WTC11 (cell line): ENCODE data around the gene ROR2. TPM values are rescaled to one million over a fixed set of nuclear protein-coding genes. Genes with fewer than 3 reads are reported as not detected.

ENCODE experiments used
- ATAC-seq: fragments of 200-7000 bp; cut with Tn5 transposase; 2 replicates; pipeline ENCODE4 v1.10.0; 2021; ENCODE audit warnings: mild to moderate bottlenecking, moderate library complexity
- CTCF ChIA-PET: fragments of 300-600 bp; sonication (Branson Sonifier 250); formaldehyde crosslinking; loops from one replicate; lab custom pipeline; 2021; ENCODE audit warnings: antibody characterized with exemption; lab: Charles Lee
- POLR2A ChIA-PET: fragments of 350-600 bp; sonication (Branson Sonifier 250); formaldehyde crosslinking; loops from one replicate; lab custom pipeline; 2021; ENCODE audit warnings: antibody characterized with exemption; lab: Charles Lee
- DNase-seq: peaks from one replicate; pipeline ENCODE4 v3.0.0; 2021; ENCODE audit warnings: low spot score
- H3K27ac Mint-ChIP-seq: 2 replicates; pipeline ENCODE4 v1.8.0; 2021; ENCODE audit warnings: mixed read lengths
- H3K27me3 Mint-ChIP-seq: 2 replicates; pipeline ENCODE4 v1.8.0; 2021; ENCODE audit warnings: low read depth, mild to moderate bottlenecking, moderate library complexity, mixed read lengths
- H3K36me3 Mint-ChIP-seq: 2 replicates; pipeline ENCODE4 v1.8.0; 2021; ENCODE audit warnings: mixed read lengths
- H3K4me1 Mint-ChIP-seq: 2 replicates; pipeline ENCODE4 v1.8.0; 2022; ENCODE audit warnings: mixed read lengths
- H3K4me3 Mint-ChIP-seq: 2 replicates; pipeline ENCODE4 v1.8.0; 2021; ENCODE audit warnings: mild to moderate bottlenecking, moderate library complexity, mixed read lengths
- H3K9me3 Mint-ChIP-seq: 2 replicates; pipeline ENCODE4 v1.8.0; 2021; ENCODE audit warnings: mixed read lengths
- CREB1 ChIP-seq: sonication (generic); formaldehyde crosslinking; IDR thresholded peaks from 2 replicates; pipeline ENCODE4 v1.8.0; 2023; ENCODE audit warnings: mild to moderate bottlenecking, missing genetic modification reagents
- FOXJ3 ChIP-seq: sonication (generic); formaldehyde crosslinking; IDR thresholded peaks from 2 replicates; pipeline ENCODE4 v1.9.0; 2021; ENCODE audit warnings: missing genetic modification reagents, mild to moderate bottlenecking, borderline replicate concordance
- FOXP4 ChIP-seq: sonication (generic); formaldehyde crosslinking; IDR thresholded peaks from 2 replicates; pipeline ENCODE4 v1.8.0; 2022; ENCODE audit warnings: mild to moderate bottlenecking, missing genetic modification reagents
- HMGA2 ChIP-seq: fragments of 250-450 bp; sonication (Bioruptor Pico); IDR thresholded peaks from 2 replicates; pipeline ENCODE4 v1.4.0; 2021; ENCODE audit warnings: mild to moderate bottlenecking, moderate library complexity
- HMGXB4 ChIP-seq: sonication (generic); formaldehyde crosslinking; IDR thresholded peaks from 2 replicates; pipeline ENCODE4 v1.8.1; 2023; ENCODE audit warnings: mild to moderate bottlenecking, moderate library complexity, missing genetic modification reagents
- NR2C2 ChIP-seq: sonication (generic); formaldehyde crosslinking; IDR thresholded peaks from 2 replicates; pipeline ENCODE4 v1.8.0; 2022; ENCODE audit warnings: mild to moderate bottlenecking, missing genetic modification reagents
- OVOL2 ChIP-seq: fragments of 250-450 bp; sonication (Bioruptor Pico); IDR thresholded peaks from 2 replicates; pipeline ENCODE4 v1.9.0; 2021; ENCODE audit warnings: mild to moderate bottlenecking, borderline replicate concordance
- PRRX2 ChIP-seq: fragments of 250-450 bp; sonication (Bioruptor Pico); IDR thresholded peaks from 2 replicates; pipeline ENCODE4 v1.8.0; 2021; ENCODE audit warnings: mild to moderate bottlenecking
- SMAD3 ChIP-seq: sonication (generic); formaldehyde crosslinking; IDR thresholded peaks from 2 replicates; pipeline ENCODE4 v1.8.0; 2022; ENCODE audit warnings: missing genetic modification reagents, mild to moderate bottlenecking, borderline replicate concordance
- ZNF263 ChIP-seq: sonication (generic); formaldehyde crosslinking; IDR thresholded peaks from 2 replicates; pipeline ENCODE4 v1.8.1; 2022; ENCODE audit warnings: low read depth, mild to moderate bottlenecking, moderate library complexity, missing genetic modification reagents
- ZNF532 ChIP-seq: fragments of 250-450 bp; sonication (Bioruptor Pico); IDR thresholded peaks from 2 replicates; pipeline ENCODE4 v1.9.0; 2021; ENCODE audit warnings: mild to moderate bottlenecking, borderline replicate concordance
- total RNA-seq: library from RNA; stranded (reverse); gene quantifications from 3 replicates; pipeline ENCODE4 v1.2.3, GENCODE V29; 2021
- TF ChIP-seq, protein P1 (sequence below): sonication (generic); formaldehyde crosslinking; IDR thresholded peaks from 2 replicates; pipeline ENCODE4 v1.8.0; 2023; ENCODE audit warnings: missing genetic modification reagents
- TF ChIP-seq, protein P2 (sequence below): sonication (generic); formaldehyde crosslinking; IDR thresholded peaks from 2 replicates; pipeline ENCODE4 v1.8.1; 2022; ENCODE audit warnings: missing genetic modification reagents, borderline replicate concordance
- TF ChIP-seq, protein P3 (sequence below): fragments of 250-450 bp; sonication (Bioruptor Pico); IDR thresholded peaks from 2 replicates; pipeline ENCODE4 v1.9.0; 2021; ENCODE audit warnings: moderate library complexity, mild to moderate bottlenecking, inconsistent platforms, borderline replicate concordance
- TF ChIP-seq, protein P4 (sequence below): sonication (generic); formaldehyde crosslinking; IDR thresholded peaks from 2 replicates; pipeline ENCODE4 v1.8.1; 2022; ENCODE audit warnings: low read depth, mild to moderate bottlenecking, moderate library complexity, missing genetic modification reagents, borderline replicate concordance
- TF ChIP-seq, protein P5 (sequence below): fragments of 250-450 bp; sonication (Bioruptor Pico); IDR thresholded peaks from 2 replicates; pipeline ENCODE4 v1.9.0; 2021; ENCODE audit warnings: mild to moderate bottlenecking

ROR2 gene
- total RNA-seq, 1 experiment from 2014 or later, result 19.8 TPM

DNA sequence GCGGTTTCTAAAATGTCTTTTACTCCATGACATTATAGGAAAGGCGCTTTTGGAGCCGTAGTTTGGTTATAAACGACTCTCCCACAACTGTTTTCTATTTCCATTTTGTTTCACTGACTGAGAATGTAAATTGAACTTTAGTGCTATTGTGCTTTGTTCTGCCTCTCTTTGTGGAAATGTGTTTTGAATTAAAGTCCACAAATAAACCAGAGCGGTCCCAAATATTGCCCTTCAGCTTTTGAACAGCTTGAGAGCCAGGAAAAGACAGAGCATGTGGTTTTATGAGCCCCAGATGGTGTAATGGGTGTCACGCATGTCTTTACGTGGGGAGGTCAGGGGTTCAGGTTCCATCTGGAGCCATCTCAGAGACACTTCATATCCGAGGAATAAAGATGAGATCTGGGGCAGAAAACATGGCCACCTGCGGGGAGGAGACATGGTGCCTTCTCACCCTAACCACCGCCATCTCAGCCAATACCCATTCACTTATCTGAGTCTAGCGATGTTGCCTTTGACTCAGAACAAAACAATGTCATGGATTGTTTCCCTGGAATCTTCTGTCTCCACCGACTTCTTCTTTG, 42.5 kb upstream of the ROR2 start:
- POLR2A ChIA-PET, result no interaction called here
- H3K4me3 Mint-ChIP-seq, result no peak overlapping the region
- H3K27me3 Mint-ChIP-seq, result peaks cover 4% of the 10 kb centered on the region; the same call in 1 of the 2 replicates
- H3K4me1 Mint-ChIP-seq, result no peaks in the 10 kb centered on the region
- no peaks in the 10 kb centered on the region for H3K9me3 Mint-ChIP-seq
- CTCF ChIA-PET, result interaction anchor here (1.5 kb wide), 1 partner anchor 10 kb away, joined by 5 read pairs; no protein-coding TSS in a partner anchor
- H3K27ac Mint-ChIP-seq, result no peak overlapping the region
- H3K36me3 Mint-ChIP-seq, result no peaks in the 10 kb centered on the region
- ATAC-seq, result no peak
- no peak for TF ChIP-seq HMGXB4 (CRISPR knock-in tag)
- TF ChIP-seq CREB1 (CRISPR knock-in tag), result no peak
- TF ChIP-seq, protein P1, sequence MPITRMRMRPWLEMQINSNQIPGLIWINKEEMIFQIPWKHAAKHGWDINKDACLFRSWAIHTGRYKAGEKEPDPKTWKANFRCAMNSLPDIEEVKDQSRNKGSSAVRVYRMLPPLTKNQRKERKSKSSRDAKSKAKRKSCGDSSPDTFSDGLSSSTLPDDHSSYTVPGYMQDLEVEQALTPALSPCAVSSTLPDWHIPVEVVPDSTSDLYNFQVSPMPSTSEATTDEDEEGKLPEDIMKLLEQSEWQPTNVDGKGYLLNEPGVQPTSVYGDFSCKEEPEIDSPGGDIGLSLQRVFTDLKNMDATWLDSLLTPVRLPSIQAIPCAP (CRISPR knock-in tag), result no peak
- TF ChIP-seq, protein P2, sequence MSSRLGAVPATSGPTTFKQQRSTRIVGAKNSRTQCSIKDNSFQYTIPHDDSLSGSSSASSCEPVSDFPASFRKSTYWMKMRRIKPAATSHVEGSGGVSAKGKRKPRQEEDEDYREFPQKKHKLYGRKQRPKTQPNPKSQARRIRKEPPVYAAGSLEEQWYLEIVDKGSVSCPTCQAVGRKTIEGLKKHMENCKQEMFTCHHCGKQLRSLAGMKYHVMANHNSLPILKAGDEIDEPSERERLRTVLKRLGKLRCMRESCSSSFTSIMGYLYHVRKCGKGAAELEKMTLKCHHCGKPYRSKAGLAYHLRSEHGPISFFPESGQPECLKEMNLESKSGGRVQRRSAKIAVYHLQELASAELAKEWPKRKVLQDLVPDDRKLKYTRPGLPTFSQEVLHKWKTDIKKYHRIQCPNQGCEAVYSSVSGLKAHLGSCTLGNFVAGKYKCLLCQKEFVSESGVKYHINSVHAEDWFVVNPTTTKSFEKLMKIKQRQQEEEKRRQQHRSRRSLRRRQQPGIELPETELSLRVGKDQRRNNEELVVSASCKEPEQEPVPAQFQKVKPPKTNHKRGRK, result no peak
- TF ChIP-seq ZNF532 (CRISPR knock-in tag), result no peak
- TF ChIP-seq, protein P3, sequence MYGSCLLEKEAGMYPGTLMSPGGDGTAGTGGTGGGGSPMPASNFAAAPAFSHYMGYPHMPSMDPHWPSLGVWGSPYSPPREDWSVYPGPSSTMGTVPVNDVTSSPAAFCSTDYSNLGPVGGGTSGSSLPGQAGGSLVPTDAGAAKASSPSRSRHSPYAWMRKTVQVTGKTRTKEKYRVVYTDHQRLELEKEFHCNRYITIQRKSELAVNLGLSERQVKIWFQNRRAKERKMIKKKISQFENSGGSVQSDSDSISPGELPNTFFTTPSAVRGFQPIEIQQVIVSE (CRISPR knock-in tag), result no peak
- TF ChIP-seq, protein P4, sequence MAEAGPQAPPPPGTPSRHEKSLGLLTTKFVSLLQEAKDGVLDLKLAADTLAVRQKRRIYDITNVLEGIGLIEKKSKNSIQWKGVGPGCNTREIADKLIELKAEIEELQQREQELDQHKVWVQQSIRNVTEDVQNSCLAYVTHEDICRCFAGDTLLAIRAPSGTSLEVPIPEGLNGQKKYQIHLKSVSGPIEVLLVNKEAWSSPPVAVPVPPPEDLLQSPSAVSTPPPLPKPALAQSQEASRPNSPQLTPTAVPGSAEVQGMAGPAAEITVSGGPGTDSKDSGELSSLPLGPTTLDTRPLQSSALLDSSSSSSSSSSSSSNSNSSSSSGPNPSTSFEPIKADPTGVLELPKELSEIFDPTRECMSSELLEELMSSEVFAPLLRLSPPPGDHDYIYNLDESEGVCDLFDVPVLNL (CRISPR knock-in tag), result no peak
- no peak for TF ChIP-seq OVOL2 (CRISPR knock-in tag)
- no peak for TF ChIP-seq NR2C2 (CRISPR knock-in tag)
- no peak for TF ChIP-seq SMAD3 (CRISPR knock-in tag)
- no peak for TF ChIP-seq HMGA2 (CRISPR knock-in tag)
- no peak for TF ChIP-seq FOXP4 (CRISPR knock-in tag)
- TF ChIP-seq, protein P5, sequence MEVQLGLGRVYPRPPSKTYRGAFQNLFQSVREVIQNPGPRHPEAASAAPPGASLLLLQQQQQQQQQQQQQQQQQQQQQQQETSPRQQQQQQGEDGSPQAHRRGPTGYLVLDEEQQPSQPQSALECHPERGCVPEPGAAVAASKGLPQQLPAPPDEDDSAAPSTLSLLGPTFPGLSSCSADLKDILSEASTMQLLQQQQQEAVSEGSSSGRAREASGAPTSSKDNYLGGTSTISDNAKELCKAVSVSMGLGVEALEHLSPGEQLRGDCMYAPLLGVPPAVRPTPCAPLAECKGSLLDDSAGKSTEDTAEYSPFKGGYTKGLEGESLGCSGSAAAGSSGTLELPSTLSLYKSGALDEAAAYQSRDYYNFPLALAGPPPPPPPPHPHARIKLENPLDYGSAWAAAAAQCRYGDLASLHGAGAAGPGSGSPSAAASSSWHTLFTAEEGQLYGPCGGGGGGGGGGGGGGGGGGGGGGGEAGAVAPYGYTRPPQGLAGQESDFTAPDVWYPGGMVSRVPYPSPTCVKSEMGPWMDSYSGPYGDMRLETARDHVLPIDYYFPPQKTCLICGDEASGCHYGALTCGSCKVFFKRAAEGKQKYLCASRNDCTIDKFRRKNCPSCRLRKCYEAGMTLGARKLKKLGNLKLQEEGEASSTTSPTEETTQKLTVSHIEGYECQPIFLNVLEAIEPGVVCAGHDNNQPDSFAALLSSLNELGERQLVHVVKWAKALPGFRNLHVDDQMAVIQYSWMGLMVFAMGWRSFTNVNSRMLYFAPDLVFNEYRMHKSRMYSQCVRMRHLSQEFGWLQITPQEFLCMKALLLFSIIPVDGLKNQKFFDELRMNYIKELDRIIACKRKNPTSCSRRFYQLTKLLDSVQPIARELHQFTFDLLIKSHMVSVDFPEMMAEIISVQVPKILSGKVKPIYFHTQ (CRISPR knock-in tag), result no peak
- no peak for TF ChIP-seq FOXJ3 (CRISPR knock-in tag)
- TF ChIP-seq ZNF263 (CRISPR knock-in tag), result no peak
- no peak for TF ChIP-seq PRRX2 (CRISPR knock-in tag)
- TF ChIP-seq, all 79 proteins: peak for 0
- DNase-seq, result no peak
